Thyroid gland (tissue), 4 donors: ENCODE results near the gene FARP2.

Experiments used
- POLR2A ChIP-seq, 2 donors: fragments of 450-650 bp; IDR thresholded peaks; one replicate each; pipeline ENCODE4 v1.6.1; 2017; ENCODE audit warnings: antibody characterized with exemption in 2 of 2, mild to moderate bottlenecking in 2 of 2, moderate library complexity in 1 of 2
- TF ChIP-seq, protein P1 (sequence below), 6 experiments: fragments of 200-600 bp in 3 of 6; fragments of 450-650 bp in 3 of 6; sonication (generic) in 3 of 6; IDR thresholded peaks; one replicate each; pipeline ENCODE4 v1.5.1; 2016 to 2019; ENCODE audit warnings: antibody characterized with exemption in 6 of 6, mild to moderate bottlenecking in 2 of 6, inconsistent platforms in 1 of 6, moderate library complexity in 1 of 6

DNA sequence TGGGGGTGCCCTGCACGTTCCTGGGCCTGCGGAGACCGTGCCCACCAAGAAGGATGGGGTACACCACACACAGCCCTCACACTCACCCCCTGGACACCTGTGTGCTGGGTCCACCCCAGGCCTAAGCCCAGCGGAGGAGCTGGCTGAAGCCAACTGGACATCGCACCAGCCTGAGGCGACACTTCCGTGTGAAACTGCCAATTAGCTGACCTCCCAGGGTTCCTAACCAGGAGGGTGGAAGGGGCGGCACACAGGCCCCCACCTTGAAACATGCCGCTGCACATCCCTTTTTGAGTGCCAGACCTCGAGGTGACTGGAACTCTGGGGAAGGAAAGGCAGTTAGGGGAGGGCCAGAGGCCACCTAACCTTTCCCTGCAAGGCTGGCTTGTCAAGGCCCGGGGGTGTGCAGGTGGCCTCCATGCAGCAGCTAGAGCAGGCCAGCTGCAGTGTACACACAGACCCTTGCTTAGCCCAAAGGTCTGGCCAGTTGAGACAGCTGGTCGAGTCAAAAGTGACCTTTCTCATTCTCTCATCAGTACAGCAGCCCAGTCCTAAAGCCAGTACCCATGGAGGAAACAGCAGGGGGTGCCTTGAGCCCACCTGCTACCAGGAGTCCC lies 147.8 kb downstream of the FARP2 start:
- TF ChIP-seq, protein P1, sequence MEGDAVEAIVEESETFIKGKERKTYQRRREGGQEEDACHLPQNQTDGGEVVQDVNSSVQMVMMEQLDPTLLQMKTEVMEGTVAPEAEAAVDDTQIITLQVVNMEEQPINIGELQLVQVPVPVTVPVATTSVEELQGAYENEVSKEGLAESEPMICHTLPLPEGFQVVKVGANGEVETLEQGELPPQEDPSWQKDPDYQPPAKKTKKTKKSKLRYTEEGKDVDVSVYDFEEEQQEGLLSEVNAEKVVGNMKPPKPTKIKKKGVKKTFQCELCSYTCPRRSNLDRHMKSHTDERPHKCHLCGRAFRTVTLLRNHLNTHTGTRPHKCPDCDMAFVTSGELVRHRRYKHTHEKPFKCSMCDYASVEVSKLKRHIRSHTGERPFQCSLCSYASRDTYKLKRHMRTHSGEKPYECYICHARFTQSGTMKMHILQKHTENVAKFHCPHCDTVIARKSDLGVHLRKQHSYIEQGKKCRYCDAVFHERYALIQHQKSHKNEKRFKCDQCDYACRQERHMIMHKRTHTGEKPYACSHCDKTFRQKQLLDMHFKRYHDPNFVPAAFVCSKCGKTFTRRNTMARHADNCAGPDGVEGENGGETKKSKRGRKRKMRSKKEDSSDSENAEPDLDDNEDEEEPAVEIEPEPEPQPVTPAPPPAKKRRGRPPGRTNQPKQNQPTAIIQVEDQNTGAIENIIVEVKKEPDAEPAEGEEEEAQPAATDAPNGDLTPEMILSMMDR (IDR thresholded peaks at IDR 0.05), result no peak
- no peak for TF ChIP-seq POLR2A (IDR thresholded peaks at IDR 0.05)
